ENCODE measurements around the gene PHF23. TPM values are rescaled to one million over a fixed set of nuclear protein-coding genes. Genes with fewer than 3 reads are reported as not detected.

PHF23 gene
- polyA plus RNA-seq, 1 donor from 2014 or later: 38.2 TPM

DNA sequence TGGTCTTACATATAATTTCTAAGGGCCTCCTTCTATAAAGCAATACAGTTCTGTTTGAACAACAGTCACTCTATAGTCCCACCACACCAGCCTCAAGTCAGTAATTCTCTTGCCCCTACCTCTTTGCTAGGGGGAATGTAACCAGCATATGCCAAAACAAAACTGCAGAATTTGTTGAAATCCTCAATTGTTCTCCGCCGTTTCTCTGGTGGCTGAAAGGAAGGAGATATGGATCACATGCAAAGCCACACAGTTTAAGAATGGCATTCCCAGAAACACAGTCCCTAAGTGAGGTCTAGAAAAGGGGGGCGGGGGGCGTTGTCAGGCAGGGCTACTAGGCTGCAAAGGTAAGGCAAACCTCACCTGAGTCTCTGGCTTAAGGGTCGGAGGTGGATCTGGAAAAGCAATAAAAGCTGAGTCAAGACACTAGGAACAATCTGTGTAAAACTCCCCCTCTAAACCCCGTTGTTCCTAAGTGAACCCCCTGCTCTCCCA is 1.9 kb downstream of the PHF23 start:
- H3K9me3 Mint-ChIP-seq: no peaks in the 10 kb centered on the region
- H3K27ac Mint-ChIP-seq: peak overlapping the region; percentile 84 to 97 (median 87)
- H3K27me3 Mint-ChIP-seq: no peaks in the 10 kb centered on the region
- H3K4me1 Mint-ChIP-seq: peaks cover 40 to 47% (median 42%) of the 10 kb centered on the region in 3 donors
- H3K4me3 Mint-ChIP-seq: peak overlapping the region; percentile 87 to 98 (median 97)
- peaks cover 8% of the 10 kb centered on the region for H3K36me3 Mint-ChIP-seq

DNA sequence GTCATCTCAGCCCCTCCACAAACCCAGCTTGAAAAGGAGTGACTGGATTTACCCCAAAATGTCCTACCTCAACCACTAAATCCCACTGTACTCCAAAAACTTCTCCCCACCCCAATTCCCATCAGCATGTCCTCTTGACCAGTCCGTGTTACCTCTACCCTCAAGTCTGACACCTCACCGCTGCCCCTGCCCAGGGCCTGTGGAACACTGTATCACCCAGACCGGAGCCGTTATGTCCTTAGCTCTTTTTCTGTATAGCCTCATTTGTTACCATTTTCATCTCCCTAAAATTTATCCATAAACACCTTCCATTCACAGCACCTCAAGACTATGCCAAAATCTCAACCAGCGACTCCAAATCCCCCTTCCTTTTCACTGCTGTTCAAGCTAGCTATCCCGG is 2.4 kb downstream of the PHF23 start:
- H3K4me3 Mint-ChIP-seq: peak overlapping the region; percentile 19 to 98 (median 92)
- no peaks in the 10 kb centered on the region for H3K9me3 Mint-ChIP-seq
- peaks cover 40 to 51% (median 42%) of the 10 kb centered on the region in 3 donors for H3K4me1 Mint-ChIP-seq
- H3K27me3 Mint-ChIP-seq: no peaks in the 10 kb centered on the region
- H3K27ac Mint-ChIP-seq: peak overlapping the region; percentile 78 to 97 (median 87)
- peaks cover 8% of the 10 kb centered on the region for H3K36me3 Mint-ChIP-seq

DNA sequence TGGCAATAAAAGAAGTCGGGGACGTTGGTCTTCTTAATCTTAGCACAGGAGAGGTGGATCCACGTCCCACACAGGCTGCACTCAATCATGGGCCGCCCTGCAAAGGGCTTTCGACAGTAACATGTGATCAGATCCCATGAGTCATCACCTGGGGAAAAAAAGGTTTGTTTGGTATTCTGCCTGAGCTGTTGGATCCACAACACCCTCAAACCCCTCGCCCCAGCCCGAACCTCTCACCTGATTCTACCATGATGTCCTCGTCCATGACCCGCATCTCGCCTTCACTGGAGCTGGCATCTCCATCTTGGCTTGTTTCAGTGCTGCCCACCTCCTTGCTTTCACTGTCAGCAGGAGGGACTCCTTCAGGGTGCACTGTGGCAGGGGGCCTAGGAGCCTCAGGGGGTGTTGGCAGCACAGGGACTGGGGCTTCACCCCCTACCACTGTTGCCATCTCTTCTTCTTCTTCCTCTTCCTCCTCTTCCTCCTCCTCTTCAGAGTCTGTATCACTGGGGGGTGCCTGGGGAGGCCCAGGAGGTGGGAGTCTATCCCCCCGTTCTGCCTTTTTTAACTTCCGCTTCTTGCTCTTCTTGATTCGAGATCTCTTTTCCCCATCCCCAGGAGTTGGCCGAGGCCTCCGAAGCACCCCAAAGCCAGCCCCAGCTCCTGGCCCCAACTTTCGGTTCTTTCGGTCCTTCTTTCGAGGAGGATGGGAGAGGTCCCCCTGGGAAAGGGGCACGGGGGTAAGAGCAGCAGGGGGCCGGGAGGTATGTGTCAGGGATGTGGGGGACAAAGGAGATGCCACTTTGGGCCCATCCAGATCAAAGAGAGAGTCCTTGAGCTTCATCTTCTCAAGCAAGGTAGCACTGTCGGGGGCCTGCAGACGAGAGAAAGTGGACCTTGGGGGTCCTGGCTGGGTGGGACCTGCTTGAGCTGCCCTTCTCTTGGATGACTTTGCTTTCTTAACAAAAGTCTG is 3.3 kb downstream of the PHF23 start:
- Mint-ChIP-seq H3K9me3 (no peaks in the 10 kb centered on the region), H3K27ac (peak overlapping the region in 1 of 3 donors; percentile 97), H3K36me3 (peaks cover 8% of the 10 kb centered on the region), H3K4me1 (peaks cover 34 to 43% (median 40%) of the 10 kb centered on the region in 3 donors), H3K4me3 (peak overlapping the region; percentile 27 to 89 (median 82)), H3K27me3 (no peaks in the 10 kb centered on the region)

DNA sequence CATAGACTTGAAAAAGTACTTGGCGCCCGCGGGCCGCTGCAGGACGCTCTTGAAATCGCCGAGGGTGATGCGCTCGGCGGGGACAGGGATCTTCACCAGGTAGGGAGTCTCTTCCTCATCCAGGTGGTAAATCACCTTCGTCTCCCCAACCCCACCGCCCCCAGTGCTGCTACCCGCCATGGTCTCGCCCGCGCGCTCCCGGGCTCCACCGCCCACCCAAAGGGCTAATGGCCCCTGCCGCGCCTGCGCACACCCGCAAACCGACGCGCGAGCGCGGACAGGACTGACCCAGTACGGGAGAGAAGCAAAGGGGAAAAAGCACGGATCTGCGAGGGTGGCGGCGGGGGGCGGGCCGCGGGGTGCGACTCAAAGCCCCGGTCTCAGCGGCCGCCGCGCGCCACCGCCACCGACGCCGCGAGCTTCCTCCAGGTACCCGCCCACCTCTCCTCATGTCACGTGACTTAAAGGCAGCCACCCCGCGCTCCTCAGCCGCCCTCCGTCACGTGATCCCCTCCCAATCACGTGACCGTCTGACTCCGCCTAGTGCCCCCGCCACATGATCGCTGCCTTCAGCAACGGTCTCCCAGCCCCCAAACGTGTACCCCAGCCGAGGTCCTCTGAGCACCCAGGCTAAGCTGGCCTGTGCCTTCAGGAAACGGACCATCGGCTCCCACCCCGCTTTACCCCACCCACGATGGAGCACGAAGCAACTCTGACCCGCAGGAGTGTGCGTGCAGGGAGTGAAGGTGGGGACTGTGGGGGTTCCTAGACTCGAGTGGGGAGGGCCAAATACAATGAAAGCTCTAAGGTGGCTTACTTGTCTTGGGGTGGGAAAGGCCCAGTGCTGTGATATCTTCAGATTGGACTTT is 4.9 kb downstream of the PHF23 start, which contains the start of gene DVL2:
DVL2 (minus strand) TSS at position 435 of the 869 bp plus-strand sequence; CDS start at position 180, 255 bp downstream.
- Mint-ChIP-seq H3K4me3 (peak within 1 kb of the TSS; percentile 87 to 96 (median 91)), H3K36me3 (peaks cover 4% of the 10 kb centered on the region), H3K27ac (peak within 1 kb of the TSS; percentile 92 to 97 (median 95)), H3K4me1 (peaks cover 25 to 30% (median 28%) of the 10 kb centered on the region in 3 donors), H3K27me3 (no peaks in the 10 kb centered on the region), H3K9me3 (no peaks in the 10 kb centered on the region)

DNA sequence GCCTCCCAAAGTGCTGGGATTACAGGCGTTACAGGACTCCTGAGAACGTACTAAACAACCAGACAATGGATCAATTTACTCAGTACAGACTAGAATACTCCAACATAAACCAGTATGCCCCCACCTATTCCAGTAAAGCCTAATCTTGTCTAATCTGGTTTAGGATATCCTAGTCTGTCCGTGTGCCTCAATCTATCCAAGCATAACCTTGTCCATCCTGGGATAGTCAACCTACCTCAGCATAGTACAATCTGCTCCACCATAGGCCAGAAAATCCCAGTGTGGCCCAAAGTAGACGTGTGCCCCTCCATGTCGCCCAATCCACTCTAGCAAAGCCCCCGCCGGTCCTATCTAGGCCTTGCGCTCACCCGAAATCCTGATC is 5.6 kb downstream of the PHF23 start:
- H3K4me3 Mint-ChIP-seq: peak overlapping the region; percentile 87 to 96 (median 91)
- H3K36me3 Mint-ChIP-seq: peaks cover 6% of the 10 kb centered on the region

DNA sequence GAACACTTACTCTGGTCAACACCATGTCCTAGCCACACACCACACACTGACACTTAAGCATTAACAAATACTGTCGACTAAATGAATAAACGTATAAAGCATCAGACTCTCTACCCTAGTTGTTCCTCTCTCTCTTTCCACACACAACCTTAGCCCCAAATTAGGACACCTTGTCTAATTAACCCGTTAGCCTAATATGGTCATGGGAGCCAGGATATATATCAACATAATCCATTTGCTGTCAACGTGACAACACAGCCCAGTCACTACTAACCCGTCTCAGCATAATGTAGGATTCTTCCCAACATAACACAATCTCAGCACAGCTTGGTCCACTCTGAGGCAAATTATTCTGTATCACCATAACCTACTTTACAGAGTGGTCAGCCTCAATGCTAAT is 7.1 kb downstream of the PHF23 start:
- H3K27ac Mint-ChIP-seq: peak overlapping the region in 1 of 3 donors; percentile 11
- H3K4me1 Mint-ChIP-seq: peaks cover 24 to 29% (median 26%) of the 10 kb centered on the region in 3 donors
- peak overlapping the region; percentile 21 to 79 (median 60) for H3K4me3 Mint-ChIP-seq
- H3K36me3 Mint-ChIP-seq: peaks cover 6% of the 10 kb centered on the region
- H3K27me3 Mint-ChIP-seq: no peaks in the 10 kb centered on the region
- no peaks in the 10 kb centered on the region for H3K9me3 Mint-ChIP-seq

More for the DNA sequence above, 5.6 kb downstream of the PHF23 start:
- Mint-ChIP-seq H3K9me3 (no peaks in the 10 kb centered on the region), H3K27ac (peak overlapping the region; percentile 92 to 97 (median 95)), H3K27me3 (no peaks in the 10 kb centered on the region), H3K4me1 (peaks cover 25 to 30% (median 28%) of the 10 kb centered on the region in 3 donors)

DNA sequence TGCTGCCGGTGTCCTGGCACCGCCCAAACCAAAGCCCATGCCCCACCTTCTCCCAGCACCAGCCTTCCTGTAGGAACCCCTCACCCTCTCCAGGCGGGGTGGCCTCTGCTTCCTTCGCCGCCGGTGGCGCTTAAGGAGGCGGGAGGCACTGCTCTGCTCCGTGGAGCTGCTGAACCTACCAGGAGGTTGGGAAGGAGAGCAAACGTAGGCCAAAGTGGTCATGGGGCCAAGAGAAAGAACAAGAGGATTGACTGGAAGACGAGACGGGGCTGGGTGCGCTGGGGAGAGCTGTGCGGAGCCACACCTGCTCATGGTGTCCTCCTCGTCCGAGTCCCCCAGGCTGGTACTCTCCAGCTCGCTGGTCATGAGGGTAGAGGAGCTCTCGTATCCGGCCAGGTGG is 9.8 kb downstream of the PHF23 start:
- Mint-ChIP-seq H3K9me3 (no peaks in the 10 kb centered on the region), H3K4me3 (no peak overlapping the region), H3K27ac (no peak overlapping the region), H3K36me3 (peaks cover 4% of the 10 kb centered on the region), H3K4me1 (peaks cover 15 to 17% (median 16%) of the 10 kb centered on the region in 3 donors), H3K27me3 (no peaks in the 10 kb centered on the region)

DNA sequence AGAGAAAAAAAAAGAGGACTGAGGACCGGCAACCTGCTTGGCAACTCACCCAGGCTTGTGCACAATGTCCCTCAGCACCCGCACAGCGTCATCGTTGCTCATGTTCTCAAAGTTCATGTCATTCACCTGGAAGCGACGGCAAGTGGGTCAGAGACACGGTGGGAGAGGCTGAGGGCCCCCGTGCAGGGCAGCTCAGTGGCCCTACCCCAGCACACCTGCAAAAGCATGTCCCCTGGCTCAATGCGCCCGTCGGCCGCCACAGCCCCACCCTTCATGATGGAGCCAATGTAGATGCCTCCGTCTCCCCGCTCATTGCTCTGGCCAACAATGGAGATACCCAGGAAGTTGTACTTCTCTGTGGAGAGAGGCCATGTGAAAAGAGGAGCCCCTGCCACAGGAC is 10.3 kb downstream of the PHF23 start:
- Mint-ChIP-seq H3K27ac (no peak overlapping the region), H3K36me3 (peaks cover 4% of the 10 kb centered on the region), H3K4me1 (peaks cover 14 to 15% (median 15%) of the 10 kb centered on the region in 3 donors), H3K27me3 (no peaks in the 10 kb centered on the region), H3K9me3 (no peaks in the 10 kb centered on the region), H3K4me3 (no peak overlapping the region)

DNA sequence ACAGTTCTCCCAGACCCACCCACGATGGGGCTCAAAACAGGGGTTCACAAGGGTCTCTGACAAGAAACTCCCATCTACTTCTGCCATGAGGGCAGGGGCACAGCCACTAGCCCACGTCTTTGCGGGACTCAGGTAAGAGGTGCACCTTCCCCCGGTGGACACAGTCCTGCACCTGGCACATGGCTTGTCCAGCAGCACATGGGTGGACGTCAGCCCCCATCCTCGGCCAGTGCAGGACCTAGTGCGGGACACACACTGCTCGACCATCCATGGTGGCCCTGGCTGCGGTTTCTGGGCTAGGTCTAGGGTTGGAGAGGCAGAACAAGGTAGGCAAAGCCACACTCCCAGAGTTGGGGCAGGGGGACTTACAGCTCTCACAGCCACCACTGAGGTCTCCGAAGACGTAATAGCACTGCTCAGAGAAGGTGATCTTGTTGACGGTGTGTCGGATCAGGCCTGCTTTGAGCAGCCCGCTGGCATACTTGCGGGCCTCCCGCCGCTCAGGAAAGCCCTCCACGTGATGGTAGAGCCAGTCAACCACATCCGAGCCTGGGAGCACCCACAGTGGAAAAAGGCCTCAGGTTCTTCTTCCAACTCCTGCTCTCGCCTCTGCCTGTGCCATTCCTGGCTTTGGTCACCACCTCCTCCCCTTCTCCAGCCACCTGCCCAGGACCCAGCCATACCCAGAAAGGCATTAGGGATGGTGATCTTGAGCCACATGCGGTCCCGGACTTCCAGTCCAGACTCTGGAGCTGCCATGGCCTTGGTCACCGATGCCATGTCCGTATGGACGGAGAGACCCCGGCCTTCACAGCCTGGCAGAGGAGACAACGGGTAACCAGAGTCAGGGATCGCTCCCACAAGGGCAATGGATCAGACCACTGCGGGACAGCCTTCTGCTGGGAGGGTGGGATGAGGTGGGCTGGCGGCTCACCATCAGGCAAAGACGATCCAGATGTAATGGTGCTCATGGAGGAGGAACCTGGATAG is 12.2 kb downstream of the PHF23 start:
- H3K9me3 Mint-ChIP-seq: no peaks in the 10 kb centered on the region
- peak overlapping the region in 1 of 3 donors; percentile 51 for H3K27ac Mint-ChIP-seq
- no peaks in the 10 kb centered on the region for H3K27me3 Mint-ChIP-seq
- H3K4me1 Mint-ChIP-seq: peaks cover 1 to 4% (median 2%) of the 10 kb centered on the region in 3 donors
- H3K36me3 Mint-ChIP-seq: peaks cover 4% of the 10 kb centered on the region
- no peak overlapping the region for H3K4me3 Mint-ChIP-seq

DNA sequence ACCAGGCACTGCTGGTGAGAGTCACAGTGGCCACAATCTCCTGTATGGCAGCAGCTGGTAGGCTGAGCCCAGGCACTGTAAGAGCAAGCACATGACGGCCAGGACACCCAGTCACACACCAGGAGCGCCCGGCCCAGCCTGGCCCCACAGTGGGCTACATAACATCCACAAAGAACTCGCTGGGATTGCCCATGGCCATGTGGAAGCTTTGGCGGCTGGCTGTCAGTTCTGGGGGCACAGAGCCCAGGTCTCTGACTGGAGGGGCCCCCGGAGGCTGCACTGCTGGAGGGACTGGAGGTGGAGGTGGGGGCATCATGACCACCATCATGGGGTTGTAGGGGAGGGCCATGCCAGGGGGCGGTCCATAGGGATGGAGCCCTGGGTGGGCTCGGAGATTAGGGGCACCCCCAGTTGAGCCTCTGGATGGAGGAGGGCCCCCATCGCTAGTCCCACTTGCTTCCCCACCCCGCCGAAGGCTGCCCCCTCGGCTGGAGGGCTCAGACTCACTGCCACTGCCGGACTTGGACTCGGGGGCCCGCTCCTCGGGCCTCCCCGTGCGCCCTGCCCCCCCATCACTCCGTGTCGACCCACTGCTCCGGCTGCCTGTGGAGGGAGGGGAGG is 13.4 kb downstream of the PHF23 start:
- H3K4me3 Mint-ChIP-seq: peak overlapping the region in 1 of 4 donors; percentile 29
- H3K27me3 Mint-ChIP-seq: no peaks in the 10 kb centered on the region
- H3K9me3 Mint-ChIP-seq: no peaks in the 10 kb centered on the region
- no peak overlapping the region for H3K27ac Mint-ChIP-seq
- H3K4me1 Mint-ChIP-seq: peaks cover 1 to 12% (median 3%) of the 10 kb centered on the region in 3 donors
- peaks cover 4% of the 10 kb centered on the region for H3K36me3 Mint-ChIP-seq

DNA sequence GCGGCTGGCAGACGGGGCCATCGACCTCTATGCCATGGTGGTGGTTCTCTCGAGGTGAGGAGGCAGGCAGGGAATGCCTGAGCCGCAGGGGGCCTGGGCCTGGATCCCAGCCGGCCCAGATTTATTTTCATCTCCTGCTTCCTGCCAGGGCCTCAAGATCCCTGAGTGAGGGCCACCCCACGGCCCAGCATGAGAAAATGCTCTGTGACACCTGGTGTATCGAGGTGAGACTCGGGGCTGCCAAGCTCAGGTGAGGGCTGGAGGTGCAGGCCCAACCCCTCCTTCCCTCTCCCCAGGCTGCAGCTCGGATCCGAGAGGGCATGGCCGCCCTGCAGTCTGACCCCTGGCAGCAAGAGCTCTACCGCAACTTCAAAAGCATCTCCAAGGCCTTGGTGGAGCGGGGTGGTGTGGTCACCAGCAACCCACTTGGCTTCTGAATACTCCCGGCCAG is 14.6 kb downstream of the PHF23 start:
- Mint-ChIP-seq H3K27me3 (no peaks in the 10 kb centered on the region), H3K4me3 (peak overlapping the region in 2 of 4 donors; percentile 29 to 63), H3K4me1 (peaks cover 4 to 19% (median 7%) of the 10 kb centered on the region in 3 donors), H3K27ac (no peak overlapping the region), H3K36me3 (peaks cover 4% of the 10 kb centered on the region), H3K9me3 (no peaks in the 10 kb centered on the region)

DNA sequence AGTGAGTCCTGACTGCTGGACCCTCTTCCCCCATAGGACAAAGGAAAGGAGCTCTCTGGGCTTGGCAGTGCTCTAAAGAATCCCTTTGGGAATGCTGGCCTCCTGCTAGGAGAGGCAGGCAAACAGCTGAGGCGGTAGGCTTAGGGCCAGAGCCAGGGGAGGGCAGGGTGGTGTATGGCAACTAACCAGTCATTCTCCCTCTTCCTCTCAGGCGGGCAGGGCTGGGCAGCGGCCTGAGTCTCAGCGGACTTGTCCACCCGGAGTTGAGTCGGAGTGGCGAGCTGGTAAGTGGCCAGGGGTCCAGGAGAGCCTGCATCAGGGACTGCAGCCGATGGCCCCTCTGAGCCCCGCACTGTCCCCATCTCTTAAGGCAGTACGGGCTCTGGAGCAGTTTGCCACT is 15.1 kb downstream of the PHF23 start:
- Mint-ChIP-seq H3K4me1 (peaks cover 10 to 23% (median 12%) of the 10 kb centered on the region in 3 donors), H3K27ac (peak overlapping the region in 1 of 3 donors; percentile 72), H3K4me3 (no peak overlapping the region), H3K27me3 (peaks cover 2% of the 10 kb centered on the region), H3K36me3 (peaks cover 1% of the 10 kb centered on the region), H3K9me3 (no peaks in the 10 kb centered on the region)

DNA sequence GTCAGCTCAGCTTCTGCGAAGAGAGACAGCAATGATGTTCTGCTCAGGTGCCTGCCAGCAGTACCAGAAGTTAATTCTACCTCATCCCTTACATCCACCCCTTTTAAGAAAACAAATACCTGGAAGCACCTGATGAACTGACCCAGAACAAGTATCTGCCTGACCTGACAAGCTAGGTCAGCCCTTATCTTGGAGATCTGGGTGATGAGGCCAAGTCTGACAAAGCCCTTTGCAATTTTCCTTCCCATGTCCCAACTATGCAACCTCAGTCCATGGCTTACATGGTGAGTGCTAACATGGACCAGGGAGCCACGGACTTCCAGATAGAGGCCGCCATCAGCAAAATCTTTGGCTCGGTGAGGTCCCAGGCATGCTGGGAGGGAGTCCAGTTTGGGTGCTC is 15.9 kb downstream of the PHF23 start:
- Mint-ChIP-seq H3K4me1 (peaks cover 10 to 23% (median 15%) of the 10 kb centered on the region in 3 donors), H3K27ac (peak overlapping the region in 2 of 3 donors; percentile 30 to 72), H3K9me3 (no peaks in the 10 kb centered on the region), H3K27me3 (peaks cover 2% of the 10 kb centered on the region), H3K4me3 (peak overlapping the region in 1 of 4 donors; percentile 25), H3K36me3 (no peaks in the 10 kb centered on the region)

All from IgD-negative memory B cell (primary cell).